ENCODE measurements around the gene QDPR.
A peak's percentile ranks its signal among the peaks of the same experiment; 100 is the strongest.
"Not testable (repeated sequence)": the region's sequence is repeated elsewhere in the genome, so short reads cannot be mapped to it uniquely, and the experiment has no call there.

The QDPR gene

DNA sequence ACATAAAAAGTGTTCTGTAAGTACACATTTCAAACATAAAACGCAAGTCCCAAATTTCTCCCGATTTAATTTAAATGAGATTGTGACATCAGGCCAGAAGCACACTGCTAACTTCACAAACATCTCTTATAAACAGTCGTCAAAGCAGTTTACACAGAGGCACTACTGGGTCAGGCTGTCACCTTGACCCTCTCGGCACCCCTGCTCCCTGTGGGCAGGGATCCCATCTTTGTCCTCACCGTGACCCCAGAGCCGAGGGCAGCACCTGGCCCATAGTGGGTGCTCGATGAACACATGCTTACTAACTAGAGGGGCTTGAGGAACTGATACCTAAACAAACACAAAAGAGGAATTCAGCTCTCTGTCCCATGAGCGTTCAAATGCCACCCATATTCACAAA, 22.2 kb downstream of the QDPR start:
- no peak for DNase-seq

DNA sequence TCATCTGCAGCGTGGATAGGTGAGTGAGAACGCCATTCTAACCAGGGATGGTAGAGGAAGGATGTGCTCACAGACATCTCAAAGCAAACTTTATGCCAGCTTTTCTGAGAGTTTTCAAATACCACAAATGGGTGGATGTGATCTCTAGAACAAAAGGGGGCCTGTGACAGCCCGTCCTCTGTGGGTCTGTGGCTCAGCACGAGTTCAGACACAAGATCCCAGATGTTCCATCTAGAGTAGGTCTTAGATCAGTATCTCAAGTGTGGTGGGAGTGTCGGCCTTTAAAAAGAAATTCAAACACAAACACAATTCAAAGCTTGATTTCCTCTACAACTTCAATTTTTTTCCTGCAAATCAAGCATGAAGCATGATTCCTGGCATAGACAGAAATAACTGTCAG, 22.8 kb downstream of the QDPR start:
- DNase-seq, result no peak

DNA sequence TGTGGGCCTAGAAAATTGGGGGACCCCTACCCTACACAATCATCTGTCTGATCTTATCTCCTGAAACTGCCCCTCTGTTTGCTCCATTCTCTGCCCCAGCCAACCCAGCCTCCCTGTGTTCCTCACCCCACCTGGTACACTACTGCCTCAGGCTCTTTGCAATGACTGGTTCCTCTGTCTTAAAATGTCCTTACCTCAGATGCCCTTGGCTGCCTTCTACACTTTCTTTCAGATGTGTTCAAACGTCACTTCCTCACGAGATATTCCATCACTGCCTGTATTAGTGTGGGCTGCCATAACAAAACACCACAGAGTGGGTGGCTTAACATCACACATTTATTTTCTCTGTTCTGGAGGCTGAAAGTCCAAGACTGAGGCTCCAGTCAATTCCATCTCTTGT, 29.2 kb downstream of the QDPR start:
- no peak for DNase-seq

GRCh38 chr4:17480955-17481354, 30.9 kb downstream of the QDPR start:
- no peak for DNase-seq

GRCh38 chr4:17480210-17480927, 31.5 kb downstream of the QDPR start:
- DNase-seq, result no peak

DNA sequence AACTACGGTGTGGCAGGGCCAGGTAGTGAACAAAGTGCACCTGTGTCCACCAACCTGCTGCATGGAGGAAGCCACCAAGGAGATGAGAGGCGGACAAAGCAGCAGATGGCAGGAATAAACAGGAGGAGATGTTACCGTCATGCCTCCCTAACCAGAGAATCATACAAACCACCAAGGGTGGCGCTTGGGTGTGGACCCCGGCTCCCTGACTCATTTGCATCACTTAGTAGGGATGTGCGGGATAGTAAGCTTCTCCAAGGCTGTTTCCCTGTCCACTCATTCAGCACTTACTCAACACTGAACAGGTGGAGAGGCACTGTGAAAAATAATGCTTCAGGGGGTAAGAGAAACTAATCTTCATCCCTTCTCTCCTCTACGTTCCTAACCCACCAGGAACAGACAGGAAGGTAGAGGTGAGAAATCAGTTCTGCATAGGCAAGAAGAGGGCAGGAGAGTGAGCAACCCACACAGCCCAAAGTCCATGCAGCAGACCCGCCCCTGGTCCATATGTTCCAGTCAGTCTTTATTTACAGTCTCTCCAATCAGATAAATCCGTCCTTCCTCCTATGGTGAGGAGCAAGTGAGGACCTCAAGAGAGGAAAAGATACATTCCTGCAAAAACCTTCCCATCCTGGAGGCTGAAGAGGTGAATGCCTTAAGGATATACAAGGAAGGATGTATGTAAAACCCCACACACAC, 34.0 kb downstream of the QDPR start:
- DNase-seq, result no peak

DNA sequence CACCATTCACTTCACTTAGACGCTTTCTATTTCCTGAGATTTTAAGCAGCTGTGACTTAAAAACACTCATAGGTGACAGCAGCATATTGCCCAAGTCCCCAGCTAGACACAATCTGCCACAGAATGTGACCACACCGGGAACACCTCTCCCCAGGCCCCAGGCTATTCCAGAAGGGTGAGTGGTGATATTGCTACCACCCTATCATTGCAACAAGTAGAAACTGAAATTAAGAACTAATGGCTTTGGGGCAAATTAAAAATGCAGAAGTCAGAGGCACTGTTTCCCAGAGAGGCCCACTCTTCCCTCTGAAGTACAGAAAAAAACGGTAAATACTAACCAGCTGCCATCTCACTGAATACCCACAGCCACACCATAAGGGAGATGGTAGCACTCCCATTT, 35.0 kb downstream of the QDPR start:
- DNase-seq, result no peak

DNA sequence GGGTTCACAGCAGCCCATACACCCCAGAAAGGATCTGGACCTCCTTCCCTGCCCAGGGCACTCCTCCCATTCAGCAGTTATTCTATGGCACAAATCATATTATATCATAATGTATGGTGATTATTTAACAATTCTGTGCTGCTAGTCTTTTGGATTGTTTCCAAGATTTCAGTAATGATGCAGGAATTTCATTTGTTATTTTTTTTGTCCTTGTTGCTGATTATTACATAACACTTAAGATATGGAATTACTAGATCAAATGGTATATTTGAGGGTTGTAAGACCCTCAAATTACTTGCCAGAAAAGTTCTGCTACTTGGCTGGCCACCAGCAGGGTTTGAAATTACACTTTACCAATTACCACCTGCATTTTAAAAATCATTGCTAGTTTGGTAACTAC, 36.4 kb downstream of the QDPR start:
- DNase-seq, result no peak

DNA sequence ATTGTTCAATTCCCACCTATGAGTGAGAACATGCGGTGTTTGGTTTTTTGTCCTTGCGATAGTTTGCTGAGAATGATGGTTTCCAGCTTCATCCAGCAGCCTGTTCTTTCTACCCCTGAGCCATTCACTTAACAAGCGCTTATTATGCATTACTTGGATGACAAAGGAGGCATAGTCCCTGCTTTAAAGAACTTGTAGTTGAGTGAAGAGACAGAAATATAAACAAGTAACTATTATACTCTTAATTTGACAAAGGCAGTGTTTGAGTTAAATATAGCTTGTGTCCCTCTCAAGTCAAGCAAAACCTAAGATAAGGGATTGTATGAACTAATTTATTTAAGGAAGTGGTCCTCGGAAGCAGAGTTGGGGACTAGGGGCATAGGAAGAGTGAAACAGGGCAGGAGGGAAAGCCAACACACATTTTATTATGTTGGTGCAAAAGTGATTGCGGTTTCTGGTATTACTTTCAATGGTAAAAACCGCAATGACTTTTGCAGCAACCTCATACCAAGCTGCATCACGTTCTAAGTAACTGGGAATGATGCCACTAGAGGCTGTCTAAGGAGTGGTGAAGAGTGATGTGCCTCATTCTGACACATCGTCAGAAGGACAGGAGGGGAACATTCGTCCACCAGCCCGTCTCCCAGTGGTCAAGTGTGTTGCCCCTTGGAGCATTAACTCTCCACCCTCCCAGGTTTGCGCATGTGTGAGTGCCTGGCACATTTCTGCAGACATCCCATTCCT, 41.8 kb downstream of the QDPR start:
- no peak for DNase-seq

DNA sequence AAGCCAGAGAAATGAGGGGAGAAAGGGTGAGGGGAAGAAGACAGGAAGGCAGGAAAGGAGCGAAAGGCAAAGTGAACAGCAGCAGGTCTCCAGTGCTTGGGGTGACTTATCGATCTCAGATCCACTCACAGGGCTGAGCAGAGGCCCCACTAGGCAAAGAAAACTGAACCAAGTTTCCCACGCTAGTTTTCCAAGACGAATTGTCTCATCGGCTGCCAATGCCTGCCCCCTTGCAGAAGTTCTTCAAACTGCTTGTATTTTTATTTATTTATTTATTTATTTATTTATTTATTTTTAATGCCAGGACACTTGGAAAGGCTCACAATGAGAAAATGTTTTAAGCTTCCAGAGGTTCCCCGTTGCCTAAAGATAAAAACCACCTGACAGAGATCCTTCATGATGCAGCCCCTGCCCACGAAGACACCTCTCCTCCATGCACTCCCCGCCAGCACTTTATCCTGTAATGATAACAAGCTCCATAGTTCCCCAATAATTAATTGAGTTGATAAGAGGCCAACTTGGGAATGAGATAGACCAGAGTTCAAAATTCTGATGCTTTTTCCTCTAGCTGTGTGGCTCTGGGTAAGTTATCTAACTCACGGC, 43.2 kb downstream of the QDPR start:
- peak; percentile 5 for DNase-seq

DNA sequence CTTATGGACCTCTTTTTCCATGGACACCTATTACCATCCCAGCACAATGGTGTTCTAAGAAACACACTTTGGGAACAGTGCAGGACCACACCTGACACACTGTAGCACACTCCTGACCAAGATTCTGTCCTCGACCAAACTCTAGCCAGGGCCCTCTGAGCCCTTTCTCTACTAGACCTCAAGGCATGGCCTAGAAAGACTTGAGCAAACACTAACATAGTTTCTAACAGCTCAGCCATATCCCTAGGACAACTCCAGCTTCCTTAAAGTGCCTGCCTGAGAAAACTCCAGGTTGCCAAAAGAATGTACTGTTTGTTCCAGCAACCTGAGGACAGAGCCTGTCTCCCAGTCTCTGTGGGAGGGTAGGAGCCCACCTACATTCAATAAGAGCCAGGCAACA, 48.3 kb downstream of the QDPR start:
- no peak for DNase-seq

GRCh38 chr4:17450269-17450804, 61.6 kb downstream of the QDPR start:
- DNase-seq, result no peak

GRCh38 chr4:17448689-17449088, 63.2 kb downstream of the QDPR start:
- DNase-seq, result no peak

DNA sequence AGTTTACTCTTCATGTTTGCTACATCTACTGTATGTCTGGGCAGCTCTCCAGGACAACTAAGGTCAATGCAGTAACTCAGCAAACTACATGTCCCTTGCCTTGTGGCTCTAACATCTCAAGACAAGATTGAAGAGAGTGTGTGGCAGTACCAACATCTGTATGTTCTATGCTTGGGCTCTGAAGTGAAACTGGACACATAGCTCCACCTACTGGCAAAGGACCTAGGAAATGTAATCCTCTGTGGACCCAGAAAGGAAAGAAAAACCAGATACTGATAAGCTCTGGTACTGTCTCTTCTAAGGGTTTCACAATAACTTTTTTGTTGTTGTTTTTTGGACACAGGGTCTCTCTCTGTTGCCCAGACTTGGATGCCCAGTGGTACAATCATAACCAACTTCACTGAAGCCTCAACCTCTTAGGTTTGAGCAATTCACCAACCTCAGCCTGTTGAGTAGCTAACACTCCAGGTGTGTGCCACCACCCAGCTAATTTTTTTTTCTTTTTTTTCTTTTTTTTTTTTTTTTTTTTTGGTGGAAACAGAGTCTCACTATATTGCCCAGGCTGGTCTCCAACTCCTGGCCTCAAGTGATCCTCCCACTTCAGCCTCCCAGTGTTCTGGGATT, 64.1 kb downstream of the QDPR start:
- DNase-seq, result peak; percentile 38

DNA sequence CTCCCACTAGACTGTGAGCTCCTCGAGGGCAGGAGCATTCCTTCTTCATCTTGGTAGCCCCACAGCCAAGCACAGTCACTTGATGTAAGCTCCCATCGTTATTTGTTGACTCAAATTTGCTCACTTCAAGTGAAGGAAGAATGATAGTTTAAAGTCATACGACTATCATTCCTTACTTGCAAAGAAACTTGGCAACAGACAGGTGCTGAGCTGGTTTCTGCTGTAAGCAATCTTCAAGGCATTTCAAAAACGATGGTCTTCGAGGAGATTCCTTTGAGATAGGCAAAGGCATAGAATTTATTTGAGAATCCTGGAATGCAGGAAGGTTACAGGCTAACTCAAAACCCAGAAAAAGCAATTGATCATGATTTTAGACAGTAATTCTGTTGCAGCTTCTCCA, 64.8 kb downstream of the QDPR start:
- no peak for DNase-seq

- DNase-seq, result not testable (repeated sequence)
These were observed 69.4 kb downstream of the QDPR start for GRCh38 chr4:17442477-17442876.

- DNase-seq, result no peak
These were observed 74.5 kb downstream of the QDPR start for GRCh38 chr4:17437396-17437795.

DNA sequence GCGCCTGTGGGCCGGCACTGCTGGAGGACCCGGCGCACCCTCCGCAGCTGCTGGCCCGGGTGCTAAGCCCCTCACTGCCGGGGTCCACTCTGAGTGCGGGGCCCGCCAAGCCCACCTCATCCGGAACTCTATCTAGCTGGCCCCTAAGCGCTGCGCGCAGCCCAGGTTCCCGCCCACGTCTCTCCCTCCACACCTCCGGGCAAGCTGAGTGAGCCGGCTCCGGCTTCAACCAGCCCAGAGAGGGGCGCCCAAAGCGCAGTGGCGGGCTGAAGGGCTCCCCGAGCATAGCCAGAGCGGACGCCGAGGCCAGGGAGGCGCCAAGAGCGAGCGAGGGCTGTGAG, 75.2 kb downstream of the QDPR start:
- DNase-seq, result no peak
